ENCODE data around the gene ALKBH4.

Gene ALKBH4

GRCh38 chr7:102427019-102427405 is 37.7 kb downstream of the ALKBH4 start:
- Histone ChIP-seq H3K9me3 (ENCODE audit: severe bottlenecking) (no peaks in the 10 kb centered on the region), H3K27ac (peak overlapping the region; percentile 90), H3K27me3 (ENCODE audit: insufficient read depth, low read depth, severe bottlenecking) (no peaks in the 10 kb centered on the region), H3K4me3 (ENCODE audit: low read depth, low read length) (no peak overlapping the region), H3K36me3 (peaks cover 37% of the 10 kb centered on the region)
- no peak for DNase-seq
- TF ChIP-seq CTCF (IDR thresholded peaks at IDR 0.05; ENCODE audit: low read depth, low read length) = no peak

GRCh38 chr7:102426268-102427018 is 38.2 kb downstream of the ALKBH4 start:
- Histone ChIP-seq H3K27ac (peak overlapping the region; percentile 90), H3K4me3 (ENCODE audit: low read depth, low read length) (no peak overlapping the region), H3K36me3 (peaks cover 40% of the 10 kb centered on the region), H3K9me3 (ENCODE audit: severe bottlenecking) (no peaks in the 10 kb centered on the region), H3K27me3 (ENCODE audit: insufficient read depth, low read depth, severe bottlenecking) (no peaks in the 10 kb centered on the region)
- TF ChIP-seq CTCF (IDR thresholded peaks at IDR 0.05; ENCODE audit: low read depth, low read length) = no peak
- DNase-seq = no peak

- H3K4me3 ChIP-seq (ENCODE audit: low read depth, low read length) = no peak overlapping the region
- peak; percentile 97 for DNase-seq
- no peaks in the 10 kb centered on the region for H3K9me3 ChIP-seq (ENCODE audit: severe bottlenecking)
- H3K27me3 ChIP-seq (ENCODE audit: insufficient read depth, low read depth, severe bottlenecking) = no peaks in the 10 kb centered on the region
- H3K27ac ChIP-seq = peak overlapping the region; percentile 90
- peaks cover 46% of the 10 kb centered on the region for H3K36me3 ChIP-seq
- TF ChIP-seq CTCF (IDR thresholded peaks at IDR 0.05; ENCODE audit: low read depth, low read length) = no peak
Observed at GRCh38 chr7:102425639-102426267, 38.9 kb downstream of the ALKBH4 start.

DNA sequence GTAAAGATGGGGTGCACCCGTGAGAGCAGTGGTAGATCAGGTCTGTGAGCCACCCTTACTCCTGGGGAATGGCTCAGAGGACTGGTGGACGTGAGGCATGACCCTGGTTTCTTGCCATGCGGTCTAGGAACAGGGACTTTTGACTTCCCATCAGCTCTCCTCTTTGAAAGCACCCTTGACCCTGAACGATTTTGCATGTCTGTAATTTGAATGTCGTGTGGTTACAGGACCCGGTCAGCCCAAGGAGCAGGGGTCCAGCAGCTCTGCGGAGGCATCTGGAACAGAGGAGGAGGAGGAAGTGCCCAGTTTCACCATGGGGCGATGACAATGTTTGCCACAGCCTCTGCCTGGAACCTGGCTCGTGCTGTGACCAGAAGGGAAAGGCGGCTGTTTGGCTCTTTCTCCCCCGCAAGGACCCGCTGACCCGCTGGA is 39.9 kb downstream of the ALKBH4 start:
- DNase-seq = no peak
- peaks cover 55% of the 10 kb centered on the region for H3K36me3 ChIP-seq
- H3K4me3 ChIP-seq (ENCODE audit: low read depth, low read length) = no peak overlapping the region

DNA sequence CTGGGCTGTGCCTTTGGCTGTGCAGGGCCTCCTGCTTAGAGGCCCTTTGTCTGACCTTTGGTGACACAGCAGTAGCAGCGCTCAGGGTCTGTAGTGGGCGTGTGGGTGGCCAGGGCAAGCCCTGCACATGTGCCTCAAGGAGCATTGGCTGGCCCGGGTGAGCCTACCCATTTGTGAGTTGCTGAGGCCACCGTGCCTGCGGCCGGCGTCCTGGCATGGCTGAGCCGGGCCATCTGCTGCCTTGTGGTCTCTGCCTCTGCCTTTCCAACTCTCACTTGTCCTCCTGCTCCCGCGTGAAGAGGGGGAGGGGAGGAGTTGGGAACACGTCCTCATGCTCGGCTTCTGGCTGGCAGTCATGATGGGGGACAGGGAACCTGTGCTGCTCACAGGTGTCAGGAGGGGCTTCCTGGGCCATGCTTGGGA is 40.5 kb downstream of the ALKBH4 start:
- peaks cover 56% of the 10 kb centered on the region for H3K36me3 ChIP-seq
- H3K27ac ChIP-seq = peak overlapping the region; percentile 90
- peak; percentile 93 for DNase-seq
- TF ChIP-seq CTCF (IDR thresholded peaks at IDR 0.05; ENCODE audit: low read depth, low read length) = no peak
- H3K27me3 ChIP-seq (ENCODE audit: insufficient read depth, low read depth, severe bottlenecking) = no peaks in the 10 kb centered on the region
- no peak overlapping the region for H3K4me3 ChIP-seq (ENCODE audit: low read depth, low read length)
- H3K9me3 ChIP-seq (ENCODE audit: severe bottlenecking) = no peaks in the 10 kb centered on the region

More for the DNA sequence above, 39.9 kb downstream of the ALKBH4 start:
- Histone ChIP-seq H3K9me3 (ENCODE audit: severe bottlenecking) (no peaks in the 10 kb centered on the region), H3K27me3 (ENCODE audit: insufficient read depth, low read depth, severe bottlenecking) (no peaks in the 10 kb centered on the region), H3K27ac (peak overlapping the region; percentile 90)
- no peak for TF ChIP-seq CTCF (IDR thresholded peaks at IDR 0.05; ENCODE audit: low read depth, low read length)
